Peyer's patch (tissue), 4 donors: ENCODE results near the gene NR2C1. TPM values are rescaled to one million over a fixed set of nuclear protein-coding genes. Genes with fewer than 3 reads are reported as not detected.
A peak's percentile ranks its signal among the peaks of the same experiment; 100 is the strongest.

Experiments
- DNase-seq, 3 donors: peaks; one replicate each; pipeline ENCODE4 v3.0.0-alpha.2; 2017 to 2019
- H3K27ac ChIP-seq, 4 donors: fragments of 200-600 bp; sonication (generic); one replicate each; pipeline ENCODE4 v1.5.1; 2016 to 2019
- H3K27me3 ChIP-seq, 2 donors: fragments of 200-600 bp; sonication (generic); one replicate each; pipeline ENCODE4 v1.5.1; 2019
- H3K36me3 ChIP-seq, 3 donors: fragments of 200-600 bp; sonication (generic); one replicate each; pipeline ENCODE4 v1.5.1; 2016 to 2019
- H3K4me1 ChIP-seq, 4 donors: fragments of 200-600 bp; sonication (generic); one replicate each; pipeline ENCODE4 v1.5.1; 2016 to 2019
- H3K4me3 ChIP-seq, 4 donors: fragments of 200-600 bp; sonication (generic); 1 replicate in 3 of 4; 2 replicates in 1 of 4; pipeline ENCODE4 v1.5.1; 2016 to 2019; ENCODE audit warnings: mild to moderate bottlenecking in 1 of 4
- H3K9me3 ChIP-seq, 4 donors: fragments of 200-600 bp; sonication (generic); one replicate each; pipeline ENCODE4 v1.5.1; 2016 to 2019; ENCODE audit warnings: mild to moderate bottlenecking in 1 of 4
- POLR2A ChIP-seq, 2 donors: fragments of 450-650 bp; IDR thresholded peaks; one replicate each; pipeline ENCODE4 v1.5.1; 2017; ENCODE audit warnings: antibody characterized with exemption in 2 of 2, mild to moderate bottlenecking in 2 of 2, moderate library complexity in 2 of 2
- total RNA-seq, 4 donors: library from RNA; depleted of rRNA; stranded (reverse); fragments of >200 nt; gene quantifications; one replicate each; pipeline ENCODE4 v1.1.0, GENCODE V29; 2016
- TF ChIP-seq, protein P1 (sequence below), 6 experiments: fragments of 450-650 bp in 4 of 6; fragments of 200-600 bp in 2 of 6; sonication (generic) in 1 of 6; IDR thresholded peaks; one replicate each; pipeline ENCODE4 v1.5.1; 2017 to 2019; ENCODE audit warnings: antibody characterized with exemption in 6 of 6, mild to moderate bottlenecking in 3 of 6, moderate library complexity in 1 of 6

Gene NR2C1
- total RNA-seq, 4 donors from 2014 or later = 35.2 to 202 (median 52.5) TPM

DNA sequence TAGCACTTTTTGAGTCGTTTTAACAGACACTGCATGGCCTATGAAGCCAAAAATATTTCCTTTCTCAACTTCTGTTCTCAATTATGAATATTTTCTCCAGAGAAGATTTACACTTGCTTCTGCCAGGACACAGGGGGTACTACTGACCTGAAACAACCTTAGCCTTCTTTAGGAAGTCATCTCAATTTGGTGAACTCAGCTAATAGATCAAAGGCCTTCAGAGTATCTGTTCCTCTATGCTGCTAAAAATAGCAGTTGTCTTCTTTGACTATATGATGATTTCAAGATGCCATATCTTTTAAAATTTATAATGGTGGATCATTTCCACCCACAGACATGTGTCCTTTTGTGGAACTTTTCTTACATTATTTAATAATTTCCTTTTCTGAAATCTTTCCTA, 55.9 kb downstream of the NR2C1 start:
- Histone ChIP-seq H3K9me3 (no peaks in the 10 kb centered on the region), H3K4me1 (no peaks in the 10 kb centered on the region), H3K27me3 (no peaks in the 10 kb centered on the region), H3K36me3 (peaks cover 0 to 6% (median 0%) of the 10 kb centered on the region in 3 donors), H3K27ac (no peak overlapping the region), H3K4me3 (no peak overlapping the region)
- TF ChIP-seq, protein P1, sequence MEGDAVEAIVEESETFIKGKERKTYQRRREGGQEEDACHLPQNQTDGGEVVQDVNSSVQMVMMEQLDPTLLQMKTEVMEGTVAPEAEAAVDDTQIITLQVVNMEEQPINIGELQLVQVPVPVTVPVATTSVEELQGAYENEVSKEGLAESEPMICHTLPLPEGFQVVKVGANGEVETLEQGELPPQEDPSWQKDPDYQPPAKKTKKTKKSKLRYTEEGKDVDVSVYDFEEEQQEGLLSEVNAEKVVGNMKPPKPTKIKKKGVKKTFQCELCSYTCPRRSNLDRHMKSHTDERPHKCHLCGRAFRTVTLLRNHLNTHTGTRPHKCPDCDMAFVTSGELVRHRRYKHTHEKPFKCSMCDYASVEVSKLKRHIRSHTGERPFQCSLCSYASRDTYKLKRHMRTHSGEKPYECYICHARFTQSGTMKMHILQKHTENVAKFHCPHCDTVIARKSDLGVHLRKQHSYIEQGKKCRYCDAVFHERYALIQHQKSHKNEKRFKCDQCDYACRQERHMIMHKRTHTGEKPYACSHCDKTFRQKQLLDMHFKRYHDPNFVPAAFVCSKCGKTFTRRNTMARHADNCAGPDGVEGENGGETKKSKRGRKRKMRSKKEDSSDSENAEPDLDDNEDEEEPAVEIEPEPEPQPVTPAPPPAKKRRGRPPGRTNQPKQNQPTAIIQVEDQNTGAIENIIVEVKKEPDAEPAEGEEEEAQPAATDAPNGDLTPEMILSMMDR (IDR thresholded peaks at IDR 0.05) = no peak
- no peak for TF ChIP-seq POLR2A (IDR thresholded peaks at IDR 0.05)
- no peak for DNase-seq

DNA sequence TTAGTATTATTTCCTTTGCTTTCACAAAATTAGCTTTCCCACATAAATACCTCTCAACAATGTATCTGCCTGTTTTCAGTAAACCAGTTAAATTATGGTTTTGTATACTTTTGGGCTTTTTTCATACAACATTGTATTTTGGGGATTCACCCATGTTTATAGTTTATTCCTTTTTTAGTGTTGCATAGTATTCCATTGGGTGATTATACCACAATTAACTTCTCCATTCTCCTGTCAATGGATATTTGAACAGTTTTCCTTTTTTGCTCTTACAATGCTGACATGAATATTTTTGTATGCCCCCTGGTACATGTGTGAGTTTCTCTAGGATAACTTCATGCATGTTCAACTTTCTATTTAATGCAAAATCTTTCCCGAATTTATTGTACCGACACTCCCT, 57.3 kb downstream of the NR2C1 start:
- DNase-seq = no peak
- Histone ChIP-seq H3K9me3 (no peaks in the 10 kb centered on the region), H3K27me3 (no peaks in the 10 kb centered on the region), H3K4me3 (no peak overlapping the region), H3K4me1 (no peaks in the 10 kb centered on the region), H3K36me3 (no peaks in the 10 kb centered on the region), H3K27ac (no peak overlapping the region)
- TF ChIP-seq, protein P1 (IDR thresholded peaks at IDR 0.05) = no peak
- TF ChIP-seq POLR2A (IDR thresholded peaks at IDR 0.05) = no peak

DNA sequence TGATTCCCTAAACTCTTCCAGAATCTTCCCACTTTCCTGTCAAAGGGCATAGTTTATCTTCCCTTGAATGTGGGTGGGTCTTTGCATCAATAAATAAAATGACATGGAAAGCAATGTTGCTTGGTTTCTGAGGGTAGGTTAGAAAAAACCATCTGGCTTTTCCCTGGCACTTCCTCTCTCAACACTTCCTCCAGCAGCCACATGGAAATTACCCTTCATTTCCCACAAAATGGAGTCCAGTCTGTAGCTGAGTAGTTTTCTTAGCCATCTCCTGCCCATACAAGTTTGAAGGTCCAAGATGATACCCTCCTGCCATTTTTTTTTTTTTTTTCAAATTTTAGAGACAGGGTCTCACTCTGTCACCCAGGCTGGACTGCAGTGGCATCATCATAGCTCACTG, 58.9 kb downstream of the NR2C1 start:
- Histone ChIP-seq H3K27me3 (no peaks in the 10 kb centered on the region), H3K36me3 (no peaks in the 10 kb centered on the region), H3K4me1 (no peaks in the 10 kb centered on the region), H3K4me3 (no peak overlapping the region), H3K27ac (no peak overlapping the region), H3K9me3 (no peaks in the 10 kb centered on the region)
- DNase-seq = no peak
- TF ChIP-seq POLR2A (IDR thresholded peaks at IDR 0.05) = no peak
- TF ChIP-seq, protein P1 (IDR thresholded peaks at IDR 0.05) = no peak

DNA sequence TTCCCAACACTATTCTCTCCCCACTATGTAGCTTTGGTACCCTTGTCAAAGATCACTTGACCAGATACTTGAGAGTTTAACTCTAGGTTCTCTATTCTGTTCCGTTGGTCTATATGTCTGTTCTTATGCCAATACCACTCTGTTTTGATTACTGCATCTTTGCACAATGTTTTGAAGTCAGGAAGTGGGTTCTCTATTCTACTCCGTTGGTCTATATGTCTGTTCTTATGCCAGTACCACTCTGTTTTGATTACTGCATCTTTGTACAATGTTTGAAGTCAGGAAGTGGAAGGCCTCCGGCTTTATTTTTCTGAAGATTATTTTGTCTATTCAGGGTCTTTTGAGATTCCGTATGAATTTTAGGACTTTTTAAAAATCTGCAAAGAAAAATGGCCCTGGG, 67.2 kb downstream of the NR2C1 start:
- no peak for DNase-seq
- no peak for TF ChIP-seq POLR2A (IDR thresholded peaks at IDR 0.05)
- TF ChIP-seq, protein P1 (IDR thresholded peaks at IDR 0.05) = no peak
- peaks cover 0 to 18% (median 0%) of the 10 kb centered on the region in 4 donors for H3K4me1 ChIP-seq
- H3K27ac ChIP-seq = no peak overlapping the region
- peaks cover 0 to 4% (median 0%) of the 10 kb centered on the region in 3 donors for H3K36me3 ChIP-seq
- peaks cover 0 to 7% (median 0%) of the 10 kb centered on the region in 4 donors for H3K9me3 ChIP-seq
- H3K27me3 ChIP-seq = no peaks in the 10 kb centered on the region
- H3K4me3 ChIP-seq = no peak overlapping the region

DNA sequence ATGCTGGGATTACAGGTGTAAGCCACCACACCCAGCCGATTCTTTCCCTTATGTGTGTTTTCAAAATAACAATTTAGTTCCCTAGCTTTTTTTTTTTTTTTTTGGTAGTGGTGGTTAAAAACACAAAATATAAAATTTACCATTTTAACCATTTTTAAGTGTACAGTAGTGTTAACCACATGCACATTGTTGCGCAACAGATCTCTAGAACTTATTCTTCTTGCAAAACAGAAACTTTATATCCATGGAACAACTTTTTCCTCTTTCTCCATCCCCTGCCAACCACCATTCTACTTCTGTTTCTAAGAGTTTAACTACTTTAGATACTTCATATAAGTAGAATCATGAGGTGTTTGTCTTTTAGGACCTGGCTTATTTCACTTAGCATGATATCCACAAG, 68.8 kb downstream of the NR2C1 start:
- no peak for TF ChIP-seq POLR2A (IDR thresholded peaks at IDR 0.05)
- TF ChIP-seq, protein P1 (IDR thresholded peaks at IDR 0.05) = no peak
- H3K27ac ChIP-seq = no peak overlapping the region
- no peak for DNase-seq

DNA sequence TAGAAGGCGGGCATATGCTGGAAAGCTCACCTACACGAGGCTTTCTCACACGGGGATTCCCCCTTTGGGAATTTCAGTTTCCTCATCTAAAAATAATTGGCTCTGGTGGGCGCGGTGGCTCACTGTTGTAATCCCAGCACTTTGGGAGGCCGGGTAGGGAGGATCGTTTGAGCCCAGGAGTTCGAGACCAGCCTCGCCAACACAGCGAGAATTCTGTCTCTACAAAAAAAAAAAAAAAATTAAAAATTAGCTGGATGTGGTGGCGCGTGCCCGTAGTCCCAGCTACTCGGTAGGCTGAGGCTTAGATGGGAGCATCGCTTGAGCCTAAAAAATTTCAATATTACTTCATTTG, 69.5 kb downstream of the NR2C1 start:
- no peak for TF ChIP-seq POLR2A (IDR thresholded peaks at IDR 0.05)
- TF ChIP-seq, protein P1 (IDR thresholded peaks at IDR 0.05) = no peak
- peak overlapping the region; percentile 76 to 98 (median 83) for H3K4me3 ChIP-seq

More for the DNA sequence above, 68.8 kb downstream of the NR2C1 start:
- H3K36me3 ChIP-seq = peaks cover 0 to 8% (median 0%) of the 10 kb centered on the region in 3 donors
- H3K4me3 ChIP-seq = no peak overlapping the region
- no peaks in the 10 kb centered on the region for H3K27me3 ChIP-seq
- H3K9me3 ChIP-seq = peaks cover 0 to 7% (median 0%) of the 10 kb centered on the region in 4 donors
- H3K4me1 ChIP-seq = peaks cover 0 to 27% (median 0%) of the 10 kb centered on the region in 4 donors

More for the DNA sequence above, 69.5 kb downstream of the NR2C1 start:
- H3K36me3 ChIP-seq = peaks cover 0 to 8% (median 0%) of the 10 kb centered on the region in 3 donors
- H3K27me3 ChIP-seq = no peaks in the 10 kb centered on the region
- peaks cover 0 to 27% (median 0%) of the 10 kb centered on the region in 4 donors for H3K4me1 ChIP-seq
- no peak for DNase-seq
- peak overlapping the region; percentile 81 to 88 (median 86) for H3K27ac ChIP-seq
- peaks cover 0 to 7% (median 0%) of the 10 kb centered on the region in 4 donors for H3K9me3 ChIP-seq
